Activated naive CD8-positive, alpha-beta T cell treated with anti-CD3 and anti-CD28 coated beads, Interleukin-2, amount 10 ng/mL, durations not matched to agents 7 days and 5 days (primary cell): ENCODE measurements around the gene IL32. TPM values are rescaled to one million over a fixed set of nuclear protein-coding genes. Genes with fewer than 3 reads are reported as not detected.
A peak's percentile ranks its signal among the peaks of the same experiment; 100 is the strongest.

Experiments used
- ATAC-seq: fragments of 150-1000 bp; cut with Tn5 transposase; one replicate; pipeline ENCODE4 v1.10.0; 2021; ENCODE audit warnings: low read depth, moderate library complexity
- POLR2A ChIA-PET: fragments of 350-600 bp; sonication (Branson Sonifier 250); formaldehyde crosslinking; loops from one replicate; lab custom pipeline; 2021; ENCODE audit warnings: antibody characterized with exemption; lab: Charles Lee
- DNase-seq: peaks from one replicate; pipeline ENCODE4 v3.0.0; 2021
- H3K27ac Mint-ChIP-seq: one replicate; pipeline ENCODE4 v1.8.0; 2022; ENCODE audit warnings: mild to moderate bottlenecking, mixed read lengths
- H3K27me3 Mint-ChIP-seq: one replicate; pipeline ENCODE4 v1.8.0; 2022; ENCODE audit warnings: mild to moderate bottlenecking, moderate library complexity, mixed read lengths
- H3K36me3 Mint-ChIP-seq: one replicate; pipeline ENCODE4 v1.8.0; 2021; ENCODE audit warnings: mild to moderate bottlenecking, mixed read lengths
- H3K4me1 Mint-ChIP-seq: one replicate; pipeline ENCODE4 v1.8.0; 2021; ENCODE audit warnings: mixed read lengths
- H3K4me3 Mint-ChIP-seq: one replicate; pipeline ENCODE4 v1.8.0; 2022; ENCODE audit warnings: mild to moderate bottlenecking, moderate library complexity, mixed read lengths
- H3K9me3 Mint-ChIP-seq: one replicate; pipeline ENCODE4 v1.8.0; 2021; ENCODE audit warnings: mixed read lengths
- total RNA-seq, 2 experiments: library from RNA; stranded (reverse); gene quantifications; one replicate each; pipeline ENCODE4 v1.2.3, GENCODE V29; 2021

IL32 gene
- total RNA-seq, 2 experiments from 2014 or later: 2,319 to 2,425 TPM

DNA sequence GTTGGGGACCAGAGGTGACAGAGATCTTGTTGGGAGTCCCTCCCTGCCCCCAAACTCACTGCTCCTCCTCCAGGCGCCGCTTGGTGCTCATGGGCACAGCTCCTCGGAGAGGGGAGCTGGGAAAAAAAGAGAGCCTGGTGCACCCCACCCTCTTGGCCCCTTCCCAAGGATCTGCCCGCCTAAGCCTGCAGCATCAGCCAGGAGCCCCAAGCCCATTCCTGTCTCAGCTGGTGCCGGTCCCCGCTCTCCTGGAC lies 42.1 kb upstream of the IL32 start:
- H3K27me3 Mint-ChIP-seq: peaks cover 15% of the 10 kb centered on the region
- H3K27ac Mint-ChIP-seq: peak overlapping the region; percentile 87
- ATAC-seq (no peak), DNase-seq (no peak)
- H3K9me3 Mint-ChIP-seq: no peaks in the 10 kb centered on the region
- peaks cover 34% of the 10 kb centered on the region for H3K4me1 Mint-ChIP-seq
- POLR2A ChIA-PET: interaction anchor here (1.0 to 2.2 kb wide), 8 partner anchors 16 to 141 kb away, joined by 3 to 9 read pairs (median 5); partner anchors contain the start of genes FLYWCH2, IL32 and PKMYT1
- H3K4me3 Mint-ChIP-seq: peak overlapping the region; percentile 87
- peaks cover 10% of the 10 kb centered on the region for H3K36me3 Mint-ChIP-seq

DNA sequence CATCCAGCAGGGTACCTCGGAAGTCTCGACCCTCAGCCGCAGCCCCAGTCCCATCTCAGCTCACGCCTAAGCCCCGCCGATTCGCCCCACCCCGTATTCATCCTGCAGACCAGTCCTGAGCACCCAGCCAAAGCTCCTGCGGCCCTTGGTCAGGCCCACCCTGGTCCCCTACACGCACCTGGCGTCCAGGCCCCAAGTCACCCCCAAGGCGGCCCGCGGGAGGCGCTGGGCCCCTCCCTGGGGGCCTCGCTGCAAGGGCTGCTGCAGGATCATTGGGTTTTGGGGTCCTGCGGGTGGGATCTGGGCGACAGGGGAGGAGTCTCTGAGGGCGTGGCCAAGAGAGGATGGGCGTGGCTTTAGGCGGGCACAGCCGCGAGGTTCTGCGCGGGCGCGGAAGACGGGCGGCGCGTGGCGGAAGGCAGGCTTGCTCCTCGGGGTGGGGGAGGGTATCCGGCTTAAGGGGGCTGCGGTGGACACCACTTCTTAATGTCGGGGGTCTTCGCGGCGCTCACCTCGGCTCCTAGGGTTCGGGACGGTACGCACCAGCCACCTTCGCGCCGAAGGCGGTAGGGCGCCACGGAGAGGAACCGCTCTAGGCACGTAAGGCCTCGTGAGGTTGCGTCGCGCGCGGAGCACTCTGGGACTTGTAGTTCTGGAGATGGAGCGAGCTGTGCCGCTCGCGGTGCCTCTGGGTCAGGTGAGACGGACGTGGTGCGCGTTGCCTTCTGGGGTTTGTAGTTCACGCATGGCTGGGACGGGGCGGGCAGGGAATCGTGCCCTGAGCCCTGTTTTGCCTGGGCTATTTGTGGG lies 41.6 kb upstream of the IL32 start, which contains the start of the genes HCFC1R1 and THOC6:
Gene HCFC1R1 (minus strand): TSS at position 274 of the 810 bp plus-strand sequence. CDS start 1 bp downstream, at position 273.
Gene THOC6 (plus strand): TSS at position 367 of the 810 bp plus-strand sequence. CDS start 292 bp downstream, at position 659.
- POLR2A ChIA-PET: interaction anchor here (0.7 to 2.2 kb wide), 9 partner anchors 16 to 141 kb away, joined by 3 to 9 read pairs (median 4); partner anchors contain the start of genes FLYWCH2, PKMYT1 and ZNF213
- Mint-ChIP-seq H3K4me3 (peak within 1 kb of the TSS; percentile 87), H3K27me3 (peaks cover 9% of the 10 kb centered on the region), H3K36me3 (peaks cover 10% of the 10 kb centered on the region), H3K27ac (peak within 1 kb of the TSS; percentile 87), H3K4me1 (peaks cover 37% of the 10 kb centered on the region), H3K9me3 (no peaks in the 10 kb centered on the region)
- ATAC-seq (peak; percentile 79), DNase-seq (peak; percentile 95)

DNA sequence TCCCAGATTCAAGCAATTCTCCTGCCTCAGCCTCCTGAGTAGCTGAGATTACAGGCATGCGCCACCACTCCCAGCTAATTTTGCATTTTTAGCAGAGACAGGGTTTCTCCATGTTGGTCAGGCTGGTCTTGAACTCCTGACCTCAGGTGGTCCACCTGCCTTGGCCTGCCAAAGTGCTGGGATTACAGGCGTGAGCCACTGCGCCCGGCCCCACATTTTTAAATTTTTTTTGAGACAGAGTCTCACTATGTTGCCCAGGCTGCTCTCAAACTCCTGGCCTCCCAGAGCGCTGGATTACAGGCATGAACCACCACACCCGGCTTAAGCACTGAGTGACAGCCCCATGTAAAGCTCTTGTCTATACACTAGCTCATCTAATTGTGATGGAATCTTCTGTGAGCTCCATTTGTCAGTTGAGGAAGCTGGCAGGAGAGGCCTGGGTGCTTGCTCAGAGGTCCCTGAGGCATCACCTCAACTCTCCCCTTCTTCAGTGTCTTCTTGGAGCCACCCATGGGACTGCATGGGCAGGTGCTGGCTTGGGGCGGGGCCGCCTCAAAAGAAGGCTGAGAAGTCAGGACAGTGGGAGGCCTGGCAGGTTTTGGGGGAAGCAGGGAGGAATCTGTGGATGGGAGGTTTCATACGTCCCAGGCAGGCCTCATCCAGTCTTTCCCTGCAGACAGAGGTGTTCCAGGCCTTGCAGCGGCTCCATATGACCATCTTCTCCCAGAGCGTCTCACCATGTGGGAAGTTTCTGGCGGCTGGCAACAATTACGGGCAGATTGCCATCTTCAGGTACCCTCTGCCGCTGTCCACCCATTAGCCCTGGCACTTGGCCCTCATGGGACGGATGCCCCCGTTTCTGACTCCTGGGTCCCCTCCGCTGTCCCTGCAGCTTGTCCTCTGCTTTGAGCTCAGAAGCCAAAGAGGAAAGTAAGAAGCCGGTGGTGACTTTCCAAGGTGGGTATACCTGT lies 40.1 kb upstream of the IL32 start:
- Mint-ChIP-seq H3K27ac (no peak overlapping the region), H3K4me3 (no peak overlapping the region), H3K27me3 (peaks cover 3% of the 10 kb centered on the region), H3K36me3 (peaks cover 10% of the 10 kb centered on the region), H3K9me3 (no peaks in the 10 kb centered on the region), H3K4me1 (peaks cover 41% of the 10 kb centered on the region)
- DNase-seq (no peak), ATAC-seq (no peak)
- POLR2A ChIA-PET: interaction anchor here (0.6 to 1.6 kb wide), 4 partner anchors 8 to 45 kb away, joined by 3 to 9 read pairs (median 4); partner anchors contain the start of gene PKMYT1

DNA sequence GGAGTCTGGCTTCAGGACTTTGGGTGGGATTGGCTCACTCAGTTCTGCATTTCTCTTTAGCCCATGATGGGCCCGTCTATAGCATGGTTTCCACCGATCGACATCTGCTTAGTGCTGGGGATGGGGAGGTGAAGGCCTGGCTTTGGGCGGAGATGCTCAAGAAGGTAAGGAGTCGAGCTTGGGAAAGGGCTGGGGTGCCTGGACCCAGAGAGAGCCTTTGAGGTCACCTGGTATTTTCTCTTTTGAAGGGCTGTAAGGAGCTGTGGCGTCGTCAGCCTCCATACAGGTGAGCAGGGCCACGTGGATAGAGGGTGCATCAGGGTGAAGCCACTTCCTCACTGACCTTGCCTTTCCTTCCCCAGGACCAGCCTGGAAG lies 39.4 kb upstream of the IL32 start:
- Mint-ChIP-seq H3K9me3 (no peaks in the 10 kb centered on the region), H3K36me3 (peaks cover 10% of the 10 kb centered on the region), H3K4me1 (peaks cover 40% of the 10 kb centered on the region), H3K27ac (no peak overlapping the region), H3K27me3 (peaks cover 3% of the 10 kb centered on the region), H3K4me3 (no peak overlapping the region)
- DNase-seq: no peak
- ATAC-seq: no peak
- POLR2A ChIA-PET: interaction anchor here (1.2 kb wide), 1 partner anchor 13 kb away, joined by 3 read pairs; no protein-coding TSS in a partner anchor

DNA sequence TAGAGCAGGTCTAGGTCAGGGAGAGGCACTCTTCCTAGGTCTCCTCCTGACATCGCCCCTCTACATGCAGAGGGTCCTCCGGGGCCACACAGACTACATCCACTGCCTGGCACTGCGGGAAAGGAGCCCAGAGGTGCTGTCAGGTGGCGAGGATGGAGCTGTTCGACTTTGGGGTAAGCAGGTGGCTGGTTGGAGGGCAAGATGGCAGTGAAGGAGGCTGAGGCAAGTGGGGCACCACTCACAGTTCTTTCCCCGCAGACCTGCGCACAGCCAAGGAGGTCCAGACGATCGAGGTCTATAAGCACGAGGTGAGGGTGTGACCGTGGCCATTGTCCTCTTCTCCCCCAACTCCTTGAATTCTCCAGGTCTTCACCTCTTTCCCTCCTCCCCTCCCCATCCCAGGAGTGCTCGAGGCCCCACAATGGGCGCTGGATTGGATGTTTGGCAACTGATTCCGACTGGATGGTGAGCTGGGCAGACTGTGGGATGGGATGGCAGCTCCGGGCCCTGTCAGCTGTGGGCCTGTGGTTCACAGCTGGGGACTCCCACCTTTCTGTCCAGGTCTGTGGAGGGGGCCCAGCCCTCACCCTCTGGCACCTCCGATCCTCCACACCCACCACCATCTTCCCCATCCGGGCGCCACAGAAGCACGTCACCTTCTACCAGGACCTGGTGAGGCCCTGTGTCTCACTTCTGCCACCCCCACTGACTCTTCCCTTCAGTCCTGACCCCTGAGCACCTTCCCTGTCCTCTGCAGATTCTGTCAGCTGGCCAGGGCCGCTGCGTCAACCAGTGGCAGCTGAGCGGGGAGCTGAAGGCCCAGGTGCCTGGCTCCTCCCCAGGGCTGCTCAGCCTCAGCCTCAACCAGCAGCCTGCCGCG lies 38.6 kb upstream of the IL32 start:
- no peak overlapping the region for H3K4me3 Mint-ChIP-seq
- peaks cover 4% of the 10 kb centered on the region for H3K27me3 Mint-ChIP-seq
- POLR2A ChIA-PET: interaction anchor here (1.2 to 7.0 kb wide), 6 partner anchors 12 to 56 kb away, joined by 3 to 105 read pairs (median 6); partner anchors contain the start of genes MMP25 and PKMYT1
- H3K36me3 Mint-ChIP-seq: peaks cover 10% of the 10 kb centered on the region
- DNase-seq (no peak), ATAC-seq (no peak)
- H3K4me1 Mint-ChIP-seq: peaks cover 36% of the 10 kb centered on the region
- H3K9me3 Mint-ChIP-seq: no peaks in the 10 kb centered on the region
- H3K27ac Mint-ChIP-seq: no peak overlapping the region

DNA sequence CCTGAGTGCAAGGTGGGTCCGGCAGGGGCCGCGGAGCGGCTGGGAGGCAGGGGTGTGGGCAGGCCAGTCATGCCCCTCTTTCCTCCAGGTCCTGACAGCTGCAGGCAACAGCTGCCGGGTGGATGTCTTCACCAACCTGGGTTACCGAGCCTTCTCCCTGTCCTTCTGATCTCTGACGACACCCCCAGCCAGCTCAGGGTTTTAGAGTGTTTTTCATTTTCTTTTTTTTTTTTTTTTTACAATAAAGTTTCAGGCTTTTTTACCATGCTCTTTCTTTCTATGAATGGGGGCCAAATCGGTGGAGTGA lies 38.0 kb upstream of the IL32 start:
- H3K4me3 Mint-ChIP-seq: no peak overlapping the region
- H3K36me3 Mint-ChIP-seq: peaks cover 10% of the 10 kb centered on the region
- peaks cover 9% of the 10 kb centered on the region for H3K27me3 Mint-ChIP-seq
- no peak for DNase-seq
- no peak overlapping the region for H3K27ac Mint-ChIP-seq
- H3K9me3 Mint-ChIP-seq: no peaks in the 10 kb centered on the region
- POLR2A ChIA-PET: interaction anchor here (0.6 to 7.0 kb wide), 10 partner anchors 16 to 131 kb away, joined by 3 to 105 read pairs (median 4); partner anchors contain the start of genes MMP25, PKMYT1 and ZNF213
- H3K4me1 Mint-ChIP-seq: peaks cover 30% of the 10 kb centered on the region
- no peak for ATAC-seq

DNA sequence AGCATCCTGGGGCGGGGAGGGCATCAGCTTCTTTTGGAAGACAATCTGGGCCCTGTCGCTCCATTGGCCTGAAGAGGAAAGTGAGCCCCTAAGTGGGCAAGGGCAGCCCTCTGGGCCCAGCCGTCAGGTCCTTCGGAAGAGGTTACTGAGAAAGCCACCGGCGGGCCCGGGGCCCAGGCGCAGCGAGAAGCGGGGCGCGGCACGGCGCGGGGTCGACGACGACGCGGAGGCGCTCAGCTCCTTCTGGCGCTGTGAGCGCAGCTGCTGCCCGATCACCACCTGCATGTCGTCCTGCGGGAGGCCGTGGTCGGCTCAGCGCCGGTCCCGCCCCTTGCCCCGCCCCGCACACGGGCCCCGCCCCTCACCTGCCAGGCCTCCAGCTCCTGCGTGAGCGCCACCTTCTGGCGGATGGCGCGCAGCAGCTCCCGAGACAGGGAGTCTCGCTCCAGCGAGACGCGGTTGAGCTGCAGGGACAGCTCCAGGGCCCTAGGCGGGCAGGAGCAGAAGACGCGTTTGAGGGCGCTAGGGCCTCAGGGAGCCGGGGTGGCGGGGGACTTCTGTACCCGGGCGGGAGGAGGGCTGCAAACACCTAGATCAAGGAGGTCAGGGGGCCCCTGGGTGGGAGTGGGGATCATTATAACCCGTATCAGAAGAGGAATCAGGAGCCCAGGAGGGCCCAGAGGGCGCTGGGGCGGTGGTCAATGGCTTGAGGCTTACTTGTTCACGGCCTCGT lies 37.3 kb upstream of the IL32 start:
- peaks cover 16% of the 10 kb centered on the region for H3K27me3 Mint-ChIP-seq
- peak overlapping the region; percentile 61 for H3K27ac Mint-ChIP-seq
- POLR2A ChIA-PET: interaction anchor here (0.5 to 7.0 kb wide), 13 partner anchors 15 to 140 kb away, joined by 3 to 105 read pairs (median 4); partner anchors contain the start of genes MMP25, PKMYT1 and ZNF213
- ATAC-seq (peak; percentile 28), DNase-seq (peak; percentile 93)
- H3K9me3 Mint-ChIP-seq: no peaks in the 10 kb centered on the region
- H3K36me3 Mint-ChIP-seq: peaks cover 10% of the 10 kb centered on the region
- peaks cover 27% of the 10 kb centered on the region for H3K4me1 Mint-ChIP-seq
- H3K4me3 Mint-ChIP-seq: peak overlapping the region; percentile 81

DNA sequence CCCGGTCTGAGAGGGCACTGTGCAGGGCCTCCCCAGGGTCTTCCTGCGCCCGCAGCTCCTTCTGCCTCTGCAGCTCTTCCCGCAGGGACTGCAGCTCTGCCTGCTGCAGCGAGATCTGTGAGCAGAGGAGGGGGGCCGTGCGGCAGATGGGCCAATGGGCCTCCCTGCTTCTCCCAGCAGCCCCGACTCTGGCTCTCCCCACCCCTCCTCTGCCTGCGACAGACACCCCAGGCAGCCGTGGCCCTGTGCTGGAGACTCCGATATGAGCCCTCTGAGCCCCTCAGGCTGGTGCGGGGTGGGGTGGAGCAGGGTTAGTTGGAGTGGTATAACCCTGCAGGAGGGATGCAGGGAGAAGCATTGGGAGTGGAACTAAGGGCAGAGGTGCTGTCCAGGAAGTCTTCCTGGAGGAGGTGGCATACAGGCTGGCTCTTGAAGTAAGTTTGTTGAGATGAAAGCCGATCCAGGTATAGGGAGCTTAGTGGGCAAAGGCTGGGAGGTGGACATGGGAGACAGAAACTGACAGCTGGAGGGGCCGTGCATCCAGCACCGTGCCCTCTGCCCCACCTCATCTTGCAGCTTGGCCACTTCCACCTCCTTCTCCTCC lies 36.6 kb upstream of the IL32 start:
- peaks cover 22% of the 10 kb centered on the region for H3K27me3 Mint-ChIP-seq

DNA sequence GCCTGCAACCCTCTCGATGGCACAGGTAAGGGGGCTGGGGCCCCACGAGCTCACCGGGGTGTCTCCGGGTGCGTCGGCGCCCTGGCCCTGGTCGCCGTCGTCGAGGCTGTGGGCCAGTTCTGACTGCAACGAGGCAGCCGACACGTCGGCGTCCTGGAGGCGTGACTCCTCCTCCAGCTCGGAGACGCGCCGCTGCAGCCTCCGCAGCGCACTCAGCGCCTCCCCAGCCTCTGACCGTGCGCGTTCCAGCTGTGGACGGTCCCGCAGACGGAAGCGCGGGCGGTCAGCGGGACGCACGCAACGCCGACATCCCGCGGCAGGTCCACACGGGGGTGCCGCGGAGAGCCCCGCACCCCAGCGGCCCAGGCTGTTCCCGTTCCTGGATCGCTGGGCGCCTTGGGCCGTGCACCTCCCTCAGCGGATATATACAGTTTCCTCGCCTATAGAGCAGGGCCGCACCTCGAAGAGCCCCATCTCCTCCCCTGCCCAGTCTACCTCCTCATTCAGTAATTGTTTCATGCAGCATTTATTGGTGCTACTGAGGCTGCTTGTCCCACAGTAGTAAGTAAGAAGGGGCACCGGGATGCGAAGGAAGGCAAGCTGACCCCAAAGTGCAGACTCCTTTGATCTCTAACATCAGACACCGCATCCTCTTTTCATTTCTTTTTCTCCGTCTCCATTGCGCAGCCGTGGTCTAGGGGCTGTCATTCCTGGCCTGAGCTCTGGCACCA lies 35.8 kb upstream of the IL32 start:
- POLR2A ChIA-PET: interaction anchor here (0.7 to 7.0 kb wide), 14 partner anchors 8 to 129 kb away, joined by 4 to 105 read pairs (median 6); partner anchors contain the start of genes IL32, MMP25, PKMYT1 and TNFRSF12A
- H3K4me3 Mint-ChIP-seq: peak overlapping the region; percentile 81
- no peaks in the 10 kb centered on the region for H3K9me3 Mint-ChIP-seq
- DNase-seq (peak; percentile 78), ATAC-seq (peak; percentile 66)
- peaks cover 10% of the 10 kb centered on the region for H3K36me3 Mint-ChIP-seq
- H3K4me1 Mint-ChIP-seq: peaks cover 27% of the 10 kb centered on the region
- peaks cover 27% of the 10 kb centered on the region for H3K27me3 Mint-ChIP-seq
- H3K27ac Mint-ChIP-seq: peak overlapping the region; percentile 81

More for the DNA sequence above, 36.6 kb upstream of the IL32 start:
- Mint-ChIP-seq H3K4me3 (peak overlapping the region; percentile 81), H3K27ac (peak overlapping the region; percentile 68), H3K4me1 (peaks cover 26% of the 10 kb centered on the region), H3K9me3 (no peaks in the 10 kb centered on the region), H3K36me3 (peaks cover 10% of the 10 kb centered on the region)
- POLR2A ChIA-PET: interaction anchor here (0.5 to 7.0 kb wide), 13 partner anchors 9 to 141 kb away, joined by 3 to 105 read pairs (median 6); partner anchors contain the start of genes IL32, MMP25, PKMYT1 and TNFRSF12A
- DNase-seq (peak; percentile 56), ATAC-seq (no peak)

DNA sequence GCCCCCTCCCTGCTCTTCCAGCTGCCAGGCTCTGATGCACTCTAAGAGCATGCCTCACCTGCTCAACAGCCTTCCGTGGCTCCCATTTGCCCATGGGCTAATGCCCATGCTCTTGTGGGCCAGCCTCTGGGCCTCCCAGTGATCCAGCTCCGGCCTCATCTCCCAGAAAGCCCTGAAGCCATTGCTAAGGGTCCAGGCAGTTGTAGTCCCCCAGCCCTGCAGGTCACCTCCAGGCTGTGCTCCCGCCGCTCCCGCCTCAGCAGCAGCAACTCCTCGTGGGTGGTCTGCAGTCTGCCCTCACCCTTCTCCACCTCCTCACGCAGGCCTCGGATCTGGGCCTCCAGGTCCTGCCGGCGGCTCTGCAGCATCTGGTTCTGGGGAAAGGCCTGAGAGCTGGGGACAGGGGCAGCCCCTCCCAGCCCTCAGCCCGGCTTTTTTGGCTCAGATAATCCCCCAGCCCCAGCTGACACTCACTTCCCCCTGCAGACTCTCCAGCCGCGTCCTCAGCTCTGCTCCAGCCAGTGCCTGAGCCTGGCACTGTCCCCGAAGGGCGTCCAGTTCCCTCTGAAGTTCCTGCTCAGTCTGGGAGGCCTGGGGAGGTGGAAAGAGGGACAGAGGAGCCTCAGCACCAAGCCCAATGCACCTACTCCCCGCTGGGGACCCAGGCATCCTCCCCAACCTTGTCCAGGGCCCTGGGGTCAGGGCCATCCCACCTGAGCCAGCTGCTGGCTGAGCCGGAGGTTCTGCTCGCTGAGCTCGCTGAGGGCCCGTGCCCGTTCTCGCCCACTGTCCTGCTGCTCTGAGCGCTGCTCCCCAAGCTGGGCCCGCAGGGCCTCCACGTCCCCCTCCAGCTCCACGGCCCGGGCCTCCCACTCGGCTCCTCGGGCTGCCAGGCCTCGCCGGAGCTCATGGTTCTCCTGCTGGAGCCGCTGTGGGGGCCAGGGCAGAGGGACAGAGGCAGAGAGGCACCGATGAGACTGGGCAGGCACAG lies 34.9 kb upstream of the IL32 start:
- ATAC-seq: no peak
- Mint-ChIP-seq H3K4me1 (peaks cover 27% of the 10 kb centered on the region), H3K27ac (peak overlapping the region; percentile 81), H3K27me3 (peaks cover 35% of the 10 kb centered on the region), H3K36me3 (peaks cover 10% of the 10 kb centered on the region), H3K4me3 (peak overlapping the region; percentile 81), H3K9me3 (no peaks in the 10 kb centered on the region)
- POLR2A ChIA-PET: interaction anchor here (0.9 to 7.0 kb wide), 15 partner anchors 9 to 128 kb away, joined by 3 to 105 read pairs (median 5); partner anchors contain the start of genes IL32, MMP25 and TNFRSF12A
- no peak for DNase-seq
